HepG2 (cell line): ENCODE results near the gene NLRC5. TPM values are rescaled to one million over a fixed set of nuclear protein-coding genes. Genes with fewer than 3 reads are reported as not detected.
A peak's percentile ranks its signal among the peaks of the same experiment; 100 is the strongest.

Experiments used
- ATF7-NPFF ChIP-seq: sonication (generic); formaldehyde crosslinking; IDR thresholded peaks from 2 replicates; pipeline ENCODE4 v1.8.1; 2023; ENCODE audit warnings: mild to moderate bottlenecking, low read depth, missing genetic modification reagents, moderate library complexity
- CBX5 ChIP-seq: sonication (generic); formaldehyde crosslinking; IDR thresholded peaks from 2 replicates; pipeline ENCODE4 v1.4.0; 2020; ENCODE audit warnings: missing genetic modification reagents, borderline replicate concordance
- CSRNP1 ChIP-seq: sonication (generic); formaldehyde crosslinking; IDR thresholded peaks from 2 replicates; pipeline ENCODE4 v1.8.1; 2023; ENCODE audit warnings: mild to moderate bottlenecking, missing genetic modification reagents
- ELF1 ChIP-seq: sonication (generic); formaldehyde crosslinking; IDR thresholded peaks from 2 replicates; pipeline ENCODE4 v1.4.0; 2020; ENCODE audit warnings: missing genetic modification reagents
- FOXA3 ChIP-seq: IDR thresholded peaks from 2 replicates; pipeline ENCODE4 v1.6.1; 2016; ENCODE audit warnings: missing genetic modification reagents, missing compliant biosample characterization
- GZF1 ChIP-seq: sonication (generic); formaldehyde crosslinking; IDR thresholded peaks from 2 replicates; pipeline ENCODE4 v1.5.1; 2020; ENCODE audit warnings: mild to moderate bottlenecking, missing genetic modification reagents
- HNRNPLL ChIP-seq: fragments of 200-400 bp; formaldehyde crosslinking; IDR thresholded peaks from 2 replicates; pipeline ENCODE4 v1.6.1; 2017; ENCODE audit warnings: mild to moderate bottlenecking, low read depth, low read length; ENCODE audit not compliant: poor library complexity, severe bottlenecking
- HOXA7 ChIP-seq: sonication (generic); formaldehyde crosslinking; IDR thresholded peaks from 2 replicates; pipeline ENCODE4 v1.8.1; 2022; ENCODE audit warnings: mild to moderate bottlenecking, missing genetic modification reagents, moderate library complexity
- HOXA9 ChIP-seq: sonication (generic); formaldehyde crosslinking; IDR thresholded peaks from 2 replicates; pipeline ENCODE4 v1.8.1; 2022; ENCODE audit warnings: missing genetic modification reagents, mild to moderate bottlenecking, moderate library complexity, borderline replicate concordance
- IRF2 ChIP-seq: IDR thresholded peaks from 2 replicates; pipeline ENCODE4 v1.6.1; 2018; ENCODE audit warnings: missing genetic modification reagents, missing compliant biosample characterization
- KLF6 ChIP-seq: IDR thresholded peaks from 2 replicates; pipeline ENCODE4 v1.8.0; 2016; ENCODE audit warnings: missing biosample characterization, missing genetic modification reagents
- MAX ChIP-seq: IDR thresholded peaks from 2 replicates; pipeline ENCODE4 v1.6.1; 2012; ENCODE audit warnings: inconsistent platforms
- NPAS2 ChIP-seq: sonication (generic); formaldehyde crosslinking; IDR thresholded peaks from 2 replicates; pipeline ENCODE4 v1.8.0; 2022; ENCODE audit warnings: mild to moderate bottlenecking, missing genetic modification reagents, borderline replicate concordance
- ZBTB49 ChIP-seq: sonication (generic); formaldehyde crosslinking; IDR thresholded peaks from 2 replicates; pipeline ENCODE4 v1.4.0; 2020; ENCODE audit warnings: missing genetic modification reagents, borderline replicate concordance
- ZNF737 ChIP-seq: sonication (generic); formaldehyde crosslinking; IDR thresholded peaks from 2 replicates; pipeline ENCODE4 v1.5.0; 2020; ENCODE audit warnings: missing genetic modification reagents, mild to moderate bottlenecking, borderline replicate concordance
- ZNF768 ChIP-seq: sonication (generic); formaldehyde crosslinking; IDR thresholded peaks from 2 replicates; pipeline ENCODE4 v1.4.0; 2020; ENCODE audit warnings: missing genetic modification reagents
- ZNF879 ChIP-seq: sonication (generic); formaldehyde crosslinking; IDR thresholded peaks from 2 replicates; pipeline ENCODE4 v1.8.1; 2023; ENCODE audit warnings: missing genetic modification reagents
- ZSCAN9 ChIP-seq: IDR thresholded peaks from 2 replicates; pipeline ENCODE4 v1.6.1; 2016; ENCODE audit warnings: borderline replicate concordance
- polyA plus RNA-seq, 8 experiments: library from polyadenylated mRNA; depleted of rRNA in 3 of 8; stranded (reverse) in 7 of 8; unstranded in 1 of 8; fragments of >200 nt; fragmentation: Illumina TruSeq in 4 of 8; extraction: Trizol in 4 of 8; gene quantifications; 2 replicates each; pipeline versions ENCODE4 v1.2.1 to v1.2.3, GENCODE V29; 2011 to 2016; ENCODE audit warnings: low read depth in 4 of 8, missing spikeins in 1 of 8, mixed read lengths in 1 of 8; ENCODE audit not compliant: insufficient read depth in 1 of 8
- total RNA-seq, 5 experiments: library from RNA; depleted of rRNA; stranded (reverse); fragments of >200 nt; fragmentation: Illumina TruSeq; extraction: Trizol; gene quantifications; 2 replicates each; pipeline ENCODE4 v1.2.3, GENCODE V29; 2016; ENCODE audit warnings: low read depth in 1 of 5
- TF ChIP-seq, protein P1 (sequence below): sonication (generic); formaldehyde crosslinking; IDR thresholded peaks from 2 replicates; pipeline ENCODE4 v1.4.0; 2020; ENCODE audit warnings: missing genetic modification reagents, borderline replicate concordance

Gene NLRC5
- total and polyA plus RNA-seq, 2 of the 13 experiments (the other 11 are each of a cell fraction or from before 2014, with no cell fraction given): 6.3 to 12.7 TPM

GRCh38 chr16:57061084-57061905 lies 71.9 kb downstream of the NLRC5 start (continued):
- peak; percentile 82 for TF ChIP-seq MAX
- TF ChIP-seq FOXA3 (CRISPR knock-in tag): no peak
- no peak for TF ChIP-seq ZNF879 (CRISPR knock-in tag)
- TF ChIP-seq ZSCAN9 (CRISPR knock-in tag): no peak
- TF ChIP-seq ZNF768 (CRISPR knock-in tag): peak; percentile 33; the same call in 1 of the 2 replicates
- no peak for TF ChIP-seq IRF2 (CRISPR knock-in tag)
- no peak for TF ChIP-seq CSRNP1 (CRISPR knock-in tag)
- TF ChIP-seq CBX5 (CRISPR knock-in tag): no peak
- TF ChIP-seq, protein P1, sequence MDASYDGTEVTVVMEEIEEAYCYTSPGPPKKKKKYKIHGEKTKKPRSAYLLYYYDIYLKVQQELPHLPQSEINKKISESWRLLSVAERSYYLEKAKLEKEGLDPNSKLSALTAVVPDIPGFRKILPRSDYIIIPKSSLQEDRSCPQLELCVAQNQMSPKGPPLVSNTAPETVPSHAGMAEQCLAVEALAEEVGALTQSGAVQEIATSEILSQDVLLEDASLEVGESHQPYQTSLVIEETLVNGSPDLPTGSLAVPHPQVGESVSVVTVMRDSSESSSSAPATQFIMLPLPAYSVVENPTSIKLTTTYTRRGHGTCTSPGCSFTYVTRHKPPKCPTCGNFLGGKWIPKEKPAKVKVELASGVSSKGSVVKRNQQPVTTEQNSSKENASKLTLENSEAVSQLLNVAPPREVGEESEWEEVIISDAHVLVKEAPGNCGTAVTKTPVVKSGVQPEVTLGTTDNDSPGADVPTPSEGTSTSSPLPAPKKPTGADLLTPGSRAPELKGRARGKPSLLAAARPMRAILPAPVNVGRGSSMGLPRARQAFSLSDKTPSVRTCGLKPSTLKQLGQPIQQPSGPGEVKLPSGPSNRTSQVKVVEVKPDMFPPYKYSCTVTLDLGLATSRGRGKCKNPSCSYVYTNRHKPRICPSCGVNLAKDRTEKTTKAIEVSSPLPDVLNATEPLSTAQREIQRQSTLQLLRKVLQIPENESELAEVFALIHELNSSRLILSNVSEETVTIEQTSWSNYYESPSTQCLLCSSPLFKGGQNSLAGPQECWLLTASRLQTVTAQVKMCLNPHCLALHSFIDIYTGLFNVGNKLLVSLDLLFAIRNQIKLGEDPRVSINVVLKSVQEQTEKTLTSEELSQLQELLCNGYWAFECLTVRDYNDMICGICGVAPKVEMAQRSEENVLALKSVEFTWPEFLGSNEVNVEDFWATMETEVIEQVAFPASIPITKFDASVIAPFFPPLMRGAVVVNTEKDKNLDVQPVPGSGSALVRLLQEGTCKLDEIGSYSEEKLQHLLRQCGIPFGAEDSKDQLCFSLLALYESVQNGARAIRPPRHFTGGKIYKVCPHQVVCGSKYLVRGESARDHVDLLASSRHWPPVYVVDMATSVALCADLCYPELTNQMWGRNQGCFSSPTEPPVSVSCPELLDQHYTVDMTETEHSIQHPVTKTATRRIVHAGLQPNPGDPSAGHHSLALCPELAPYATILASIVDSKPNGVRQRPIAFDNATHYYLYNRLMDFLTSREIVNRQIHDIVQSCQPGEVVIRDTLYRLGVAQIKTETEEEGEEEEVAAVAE: no peak
- no peak for TF ChIP-seq ZBTB49
- peak; percentile 21 for TF ChIP-seq HNRNPLL
- TF ChIP-seq ATF7-NPFF (CRISPR knock-in tag): peak; percentile 65
- no peak for TF ChIP-seq NPAS2 (CRISPR knock-in tag)
- no peak for TF ChIP-seq GZF1
- no peak for TF ChIP-seq HOXA7 (CRISPR knock-in tag)
- peak; percentile 29; the same call in 1 of the 2 replicates for TF ChIP-seq ELF1 (CRISPR knock-in tag)
- 0 out of 2 replicates have a peak, but pooled peaks have one; percentile 37 for TF ChIP-seq KLF6 (CRISPR knock-in tag)
- TF ChIP-seq HOXA9 (CRISPR knock-in tag): no peak
- TF ChIP-seq ZNF737 (CRISPR knock-in tag): 0 out of 2 replicates have a peak, but pooled peaks have one; percentile 24
